LNCaP clone FGC (cell line): ENCODE results near the gene MCTP1.

ENCODE experiments used
- DNase-seq: peaks from one replicate; pipeline ENCODE4 v3.0.0-alpha.2; 2011; ENCODE audit warnings: low read depth
- H3K4me3 ChIP-seq: 2 replicates; pipeline ENCODE4 v1.5.1; 2011; ENCODE audit warnings: mild to moderate bottlenecking, low read depth, low read length, control low read depth
- CTCF ChIP-seq: IDR thresholded peaks from 2 replicates; pipeline ENCODE4 v1.5.1; 2012; ENCODE audit warnings: mild to moderate bottlenecking; ENCODE audit not compliant: control insufficient read depth, insufficient read depth; ENCODE audit errors: extremely low read depth

The MCTP1 gene

GRCh38 chr5:95132096-95132495 is 152.8 kb downstream of the MCTP1 start:
- no peak for TF ChIP-seq CTCF
- H3K4me3 ChIP-seq = no peak overlapping the region
- DNase-seq = no peak

- no peak for TF ChIP-seq CTCF
- no peak overlapping the region for H3K4me3 ChIP-seq
- DNase-seq = no peak
Measured at GRCh38 chr5:95130941-95131340, 154.0 kb downstream of the MCTP1 start.

- no peak for TF ChIP-seq CTCF
- H3K4me3 ChIP-seq = no peak overlapping the region
- DNase-seq = no peak
Measured at GRCh38 chr5:95124731-95125130, 160.2 kb downstream of the MCTP1 start.

- H3K4me3 ChIP-seq = no peak overlapping the region
- no peak for TF ChIP-seq CTCF
- DNase-seq = no peak
Measured at GRCh38 chr5:95124101-95124500, 160.8 kb downstream of the MCTP1 start.

GRCh38 chr5:95114902-95115301 is 170.0 kb downstream of the MCTP1 start:
- TF ChIP-seq CTCF = no peak
- no peak for DNase-seq
- H3K4me3 ChIP-seq = no peak overlapping the region

GRCh38 chr5:95114305-95114704 is 170.6 kb downstream of the MCTP1 start:
- no peak overlapping the region for H3K4me3 ChIP-seq
- no peak for TF ChIP-seq CTCF
- DNase-seq = no peak

GRCh38 chr5:95113489-95113888 is 171.4 kb downstream of the MCTP1 start:
- no peak overlapping the region for H3K4me3 ChIP-seq
- DNase-seq = no peak
- TF ChIP-seq CTCF = no peak
